LNCaP clone FGC (cell line): Measurements from ENCODE around the gene AIPL1.
"Not testable (repeated sequence)": the region's sequence is repeated elsewhere in the genome, so short reads cannot be mapped to it uniquely, and the experiment has no call there.

Experiments used
- DNase-seq: peaks from one replicate; pipeline ENCODE4 v3.0.0-alpha.2; 2011; ENCODE audit warnings: low read depth
- H3K4me3 ChIP-seq: 2 replicates; pipeline ENCODE4 v1.5.1; 2011; ENCODE audit warnings: mild to moderate bottlenecking, low read depth, low read length, control low read depth
- CTCF ChIP-seq: IDR thresholded peaks from 2 replicates; pipeline ENCODE4 v1.5.1; 2012; ENCODE audit warnings: mild to moderate bottlenecking; ENCODE audit not compliant: control insufficient read depth, insufficient read depth; ENCODE audit errors: extremely low read depth

The AIPL1 gene

GRCh38 chr17:6435051-6435450 lies at the start of gene AIPL1:
Gene AIPL1, minus strand, starts transcription at chr17:6435121. Its CDS starts 17 bp downstream, at chr17:6435104.
- no peak within 1 kb of the TSS for H3K4me3 ChIP-seq
- no peak for TF ChIP-seq CTCF
- no peak for DNase-seq

- no peak overlapping the region for H3K4me3 ChIP-seq
- DNase-seq = no peak
- TF ChIP-seq CTCF = no peak
These were observed 48.6 kb upstream of the AIPL1 start for GRCh38 chr17:6483507-6483906.

- H3K4me3 ChIP-seq, DNase-seq: not testable (repeated sequence)
These were observed 47.9 kb upstream of the AIPL1 start for GRCh38 chr17:6482796-6483195.

GRCh38 chr17:6482105-6482455 lies 47.2 kb upstream of the AIPL1 start:
- H3K4me3 ChIP-seq = no peak overlapping the region
- no peak for DNase-seq
- no peak for TF ChIP-seq CTCF

GRCh38 chr17:6480303-6480675 lies 45.4 kb upstream of the AIPL1 start:
- no peak overlapping the region for H3K4me3 ChIP-seq
- DNase-seq = no peak

GRCh38 chr17:6479622-6480302 lies 44.8 kb upstream of the AIPL1 start:
- no peak for TF ChIP-seq CTCF
- no peak overlapping the region for H3K4me3 ChIP-seq
- DNase-seq = peak; percentile 62

More at GRCh38 chr17:6480303-6480675, 45.4 kb upstream of the AIPL1 start:
- no peak for TF ChIP-seq CTCF

- no peak overlapping the region for H3K4me3 ChIP-seq
- DNase-seq = no peak
- no peak for TF ChIP-seq CTCF
These were observed 43.6 kb upstream of the AIPL1 start for GRCh38 chr17:6478486-6478885.
